GM12891 (cell line): ENCODE data around the gene DNAH11.

Source experiments
- POLR2A ChIP-seq: IDR thresholded peaks from 2 replicates; pipeline ENCODE4 v1.6.1; 2011; ENCODE audit warnings: low read depth, low read length, control low read depth
- POLR2AphosphoS5 ChIP-seq: IDR thresholded peaks from 2 replicates; pipeline ENCODE4 v1.6.1; 2011; ENCODE audit warnings: low read depth, low read length, control low read depth
- POU2F2 ChIP-seq: IDR thresholded peaks from 2 replicates; pipeline ENCODE4 v1.6.1; 2011; ENCODE audit warnings: low read depth, mild to moderate bottlenecking, control low read depth, low read length, moderate library complexity
- TAF1 ChIP-seq: IDR thresholded peaks from 2 replicates; pipeline ENCODE4 v1.6.1; 2011; ENCODE audit warnings: low read depth, low read length, control low read depth

GRCh38 chr7:21639206-21639868 is 96.5 kb downstream of the DNAH11 start:
- TF ChIP-seq POLR2A (no peak), POLR2AphosphoS5 (no peak), POU2F2 (no peak), TAF1 (no peak)
